ENCODE results near the gene STKLD1.

The STKLD1 gene

DNA sequence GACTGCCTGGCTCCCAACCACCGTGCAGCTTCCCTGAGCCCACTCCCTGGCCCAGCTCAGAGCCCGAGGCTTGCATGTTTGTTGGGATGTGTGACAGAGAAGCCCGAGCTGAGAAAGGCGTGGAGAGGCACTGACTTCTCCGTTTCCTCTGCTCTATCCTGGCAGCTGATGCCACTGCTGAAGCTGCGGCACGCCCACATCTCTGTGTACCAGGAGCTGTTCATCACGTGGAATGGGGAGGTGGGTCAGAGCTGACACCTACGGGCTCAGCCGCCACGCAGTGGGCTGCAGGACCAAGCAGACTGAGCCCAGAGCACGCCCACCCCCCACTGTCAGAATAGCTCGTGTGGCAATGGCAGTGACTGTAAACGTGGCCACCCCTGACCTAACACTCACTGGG, 9.3 kb downstream of the STKLD1 start:
- H3K9me3 ChIP-seq (ENCODE audit: control insufficient read depth, insufficient read depth, low read depth, low read length): no peaks in the 10 kb centered on the region
- CTCF ChIA-PET: no interaction called here
- no peak overlapping the region for H3K4me3 ChIP-seq (ENCODE audit: low read depth, low read length)
- H3K4me1 ChIP-seq (ENCODE audit: control insufficient read depth, insufficient read depth, low read length): no peaks in the 10 kb centered on the region
- TF ChIP-seq, protein P1, sequence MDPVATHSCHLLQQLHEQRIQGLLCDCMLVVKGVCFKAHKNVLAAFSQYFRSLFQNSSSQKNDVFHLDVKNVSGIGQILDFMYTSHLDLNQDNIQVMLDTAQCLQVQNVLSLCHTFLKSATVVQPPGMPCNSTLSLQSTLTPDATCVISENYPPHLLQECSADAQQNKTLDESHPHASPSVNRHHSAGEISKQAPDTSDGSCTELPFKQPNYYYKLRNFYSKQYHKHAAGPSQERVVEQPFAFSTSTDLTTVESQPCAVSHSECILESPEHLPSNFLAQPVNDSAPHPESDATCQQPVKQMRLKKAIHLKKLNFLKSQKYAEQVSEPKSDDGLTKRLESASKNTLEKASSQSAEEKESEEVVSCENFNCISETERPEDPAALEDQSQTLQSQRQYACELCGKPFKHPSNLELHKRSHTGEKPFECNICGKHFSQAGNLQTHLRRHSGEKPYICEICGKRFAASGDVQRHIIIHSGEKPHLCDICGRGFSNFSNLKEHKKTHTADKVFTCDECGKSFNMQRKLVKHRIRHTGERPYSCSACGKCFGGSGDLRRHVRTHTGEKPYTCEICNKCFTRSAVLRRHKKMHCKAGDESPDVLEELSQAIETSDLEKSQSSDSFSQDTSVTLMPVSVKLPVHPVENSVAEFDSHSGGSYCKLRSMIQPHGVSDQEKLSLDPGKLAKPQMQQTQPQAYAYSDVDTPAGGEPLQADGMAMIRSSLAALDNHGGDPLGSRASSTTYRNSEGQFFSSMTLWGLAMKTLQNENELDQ (tag by site-specific recombination; IDR thresholded peaks at IDR 0.05; ENCODE audit: low read depth): no peak
- TF ChIP-seq ZFHX2 (tag by site-specific recombination; conservative IDR thresholded peaks at IDR 0.05) (peak; percentile 76), EGR2 (tag by site-specific recombination; IDR thresholded peaks at IDR 0.05; ENCODE audit: low read depth) (peak; percentile 72)
- H3K27ac ChIP-seq (ENCODE audit: extremely low read depth, low read depth, low read length): no peak overlapping the region
- H3K36me3 ChIP-seq (ENCODE audit: control insufficient read depth in 2 of 2, insufficient read depth in 1 of 2, low read length in 2 of 2): no peaks in the 10 kb centered on the region
- POLR2A ChIA-PET: interaction anchor here (0.6 to 1.2 kb wide), 2 partner anchors 10 to 97 kb away, joined by 3 to 5 read pairs; no protein-coding TSS in a partner anchor

DNA sequence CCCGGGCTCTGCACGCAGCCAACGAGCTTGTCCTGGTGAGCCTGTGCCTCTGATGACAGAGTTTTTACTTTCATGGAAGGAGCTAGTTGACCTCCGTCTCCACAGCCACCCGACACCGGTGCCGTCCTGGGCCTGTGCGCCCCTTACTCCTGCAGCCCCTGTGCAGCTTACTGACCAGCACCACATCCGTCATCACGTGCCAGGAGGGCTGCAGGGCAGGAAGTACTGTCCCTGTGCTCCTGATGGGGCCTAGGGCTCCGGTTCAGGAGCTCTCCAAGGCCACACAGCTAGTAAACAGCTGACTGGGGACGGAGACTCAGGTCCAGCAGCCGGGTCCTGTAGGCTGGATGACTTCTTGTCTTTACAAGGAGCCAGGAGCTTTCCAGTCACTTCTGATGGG, 10.2 kb downstream of the STKLD1 start:
- no peaks in the 10 kb centered on the region for H3K36me3 ChIP-seq (ENCODE audit: control insufficient read depth in 2 of 2, insufficient read depth in 1 of 2, low read length in 2 of 2)
- CTCF ChIA-PET: interaction anchor here (0.6 to 1.2 kb wide), 2 partner anchors 11 to 608 kb away, joined by 3 to 4 read pairs; no protein-coding TSS in a partner anchor

DNA sequence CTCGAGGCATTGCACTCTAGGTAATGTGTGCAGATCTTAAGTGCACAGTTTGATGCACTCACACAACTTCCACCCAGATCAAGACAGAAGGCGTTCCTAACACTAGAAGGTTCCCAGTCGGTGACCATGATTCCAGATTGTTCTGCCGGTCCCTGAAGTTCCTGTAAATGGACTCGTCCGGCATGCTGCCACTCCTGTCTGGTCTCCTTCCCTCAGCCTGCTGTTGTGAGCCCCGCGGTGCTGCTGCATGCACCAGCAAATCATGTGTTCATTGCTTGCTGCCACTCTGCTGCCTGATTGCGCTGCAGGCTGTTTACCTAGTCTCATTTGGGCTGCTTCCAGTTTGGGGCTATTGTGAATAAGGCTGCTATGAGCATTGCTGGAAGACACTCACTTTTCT, 11.5 kb downstream of the STKLD1 start:
- POLR2A ChIA-PET: interaction anchor here (1.1 kb wide), 1 partner anchor 40 kb away, joined by 3 read pairs; the partner anchor contains the start of genes MED22 and RPL7A
- Histone ChIP-seq H3K4me1 (ENCODE audit: control insufficient read depth, insufficient read depth, low read length) (no peaks in the 10 kb centered on the region), H3K36me3 (ENCODE audit: control insufficient read depth in 2 of 2, insufficient read depth in 1 of 2, low read length in 2 of 2) (no peaks in the 10 kb centered on the region), H3K27ac (ENCODE audit: extremely low read depth, low read depth, low read length) (no peak overlapping the region), H3K9me3 (ENCODE audit: control insufficient read depth, insufficient read depth, low read depth, low read length) (no peaks in the 10 kb centered on the region), H3K4me3 (ENCODE audit: low read depth, low read length) (no peak overlapping the region)
- CTCF ChIA-PET: no interaction called here
- TF ChIP-seq, protein P2, sequence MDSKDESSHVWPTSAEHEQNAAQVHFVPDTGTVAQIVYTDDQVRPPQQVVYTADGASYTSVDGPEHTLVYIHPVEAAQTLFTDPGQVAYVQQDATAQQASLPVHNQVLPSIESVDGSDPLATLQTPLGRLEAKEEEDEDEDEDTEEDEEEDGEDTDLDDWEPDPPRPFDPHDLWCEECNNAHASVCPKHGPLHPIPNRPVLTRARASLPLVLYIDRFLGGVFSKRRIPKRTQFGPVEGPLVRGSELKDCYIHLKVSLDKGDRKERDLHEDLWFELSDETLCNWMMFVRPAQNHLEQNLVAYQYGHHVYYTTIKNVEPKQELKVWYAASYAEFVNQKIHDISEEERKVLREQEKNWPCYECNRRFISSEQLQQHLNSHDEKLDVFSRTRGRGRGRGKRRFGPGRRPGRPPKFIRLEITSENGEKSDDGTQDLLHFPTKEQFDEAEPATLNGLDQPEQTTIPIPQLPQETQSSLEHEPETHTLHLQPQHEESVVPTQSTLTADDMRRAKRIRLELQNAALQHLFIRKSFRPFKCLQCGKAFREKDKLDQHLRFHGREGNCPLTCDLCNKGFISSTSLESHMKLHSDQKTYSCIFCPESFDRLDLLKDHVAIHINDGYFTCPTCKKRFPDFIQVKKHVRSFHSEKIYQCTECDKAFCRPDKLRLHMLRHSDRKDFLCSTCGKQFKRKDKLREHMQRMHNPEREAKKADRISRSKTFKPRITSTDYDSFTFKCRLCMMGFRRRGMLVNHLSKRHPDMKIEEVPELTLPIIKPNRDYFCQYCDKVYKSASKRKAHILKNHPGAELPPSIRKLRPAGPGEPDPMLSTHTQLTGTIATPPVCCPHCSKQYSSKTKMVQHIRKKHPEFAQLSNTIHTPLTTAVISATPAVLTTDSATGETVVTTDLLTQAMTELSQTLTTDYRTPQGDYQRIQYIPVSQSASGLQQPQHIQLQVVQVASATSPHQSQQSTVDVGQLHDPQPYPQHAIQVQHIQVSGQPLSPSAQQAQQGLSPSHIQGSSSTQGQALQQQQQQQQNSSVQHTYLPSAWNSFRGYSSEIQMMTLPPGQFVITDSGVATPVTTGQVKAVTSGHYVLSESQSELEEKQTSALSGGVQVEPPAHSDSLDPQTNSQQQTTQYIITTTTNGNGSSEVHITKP (tag by site-specific recombination; IDR thresholded peaks at IDR 0.05): peak; percentile 65
- TF ChIP-seq, protein P3, sequence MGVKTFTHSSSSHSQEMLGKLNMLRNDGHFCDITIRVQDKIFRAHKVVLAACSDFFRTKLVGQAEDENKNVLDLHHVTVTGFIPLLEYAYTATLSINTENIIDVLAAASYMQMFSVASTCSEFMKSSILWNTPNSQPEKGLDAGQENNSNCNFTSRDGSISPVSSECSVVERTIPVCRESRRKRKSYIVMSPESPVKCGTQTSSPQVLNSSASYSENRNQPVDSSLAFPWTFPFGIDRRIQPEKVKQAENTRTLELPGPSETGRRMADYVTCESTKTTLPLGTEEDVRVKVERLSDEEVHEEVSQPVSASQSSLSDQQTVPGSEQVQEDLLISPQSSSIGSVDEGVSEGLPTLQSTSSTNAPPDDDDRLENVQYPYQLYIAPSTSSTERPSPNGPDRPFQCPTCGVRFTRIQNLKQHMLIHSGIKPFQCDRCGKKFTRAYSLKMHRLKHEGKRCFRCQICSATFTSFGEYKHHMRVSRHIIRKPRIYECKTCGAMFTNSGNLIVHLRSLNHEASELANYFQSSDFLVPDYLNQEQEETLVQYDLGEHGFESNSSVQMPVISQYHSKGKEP (tag by site-specific recombination; IDR thresholded peaks at IDR 0.05): peak; percentile 87; the same call in 1 of the 2 replicates
- no peak for TF ChIP-seq SETDB1 (IDR thresholded peaks at IDR 0.05; ENCODE audit: insufficient read length, low read length)
- no peak for TF ChIP-seq HOXD13 (CRISPR knock-in tag; IDR thresholded peaks at IDR 0.05; ENCODE audit: borderline replicate concordance)
- TF ChIP-seq, protein P4, sequence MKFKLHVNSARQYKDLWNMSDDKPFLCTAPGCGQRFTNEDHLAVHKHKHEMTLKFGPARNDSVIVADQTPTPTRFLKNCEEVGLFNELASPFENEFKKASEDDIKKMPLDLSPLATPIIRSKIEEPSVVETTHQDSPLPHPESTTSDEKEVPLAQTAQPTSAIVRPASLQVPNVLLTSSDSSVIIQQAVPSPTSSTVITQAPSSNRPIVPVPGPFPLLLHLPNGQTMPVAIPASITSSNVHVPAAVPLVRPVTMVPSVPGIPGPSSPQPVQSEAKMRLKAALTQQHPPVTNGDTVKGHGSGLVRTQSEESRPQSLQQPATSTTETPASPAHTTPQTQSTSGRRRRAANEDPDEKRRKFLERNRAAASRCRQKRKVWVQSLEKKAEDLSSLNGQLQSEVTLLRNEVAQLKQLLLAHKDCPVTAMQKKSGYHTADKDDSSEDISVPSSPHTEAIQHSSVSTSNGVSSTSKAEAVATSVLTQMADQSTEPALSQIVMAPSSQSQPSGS (tag by site-specific recombination; IDR thresholded peaks at IDR 0.05; ENCODE audit: low read depth): no peak

More for the DNA sequence above, 10.2 kb downstream of the STKLD1 start:
- no peak overlapping the region for H3K27ac ChIP-seq (ENCODE audit: extremely low read depth, low read depth, low read length)
- no peaks in the 10 kb centered on the region for H3K4me1 ChIP-seq (ENCODE audit: control insufficient read depth, insufficient read depth, low read length)
- TF ChIP-seq SP7 (tag by site-specific recombination; IDR thresholded peaks at IDR 0.05): no peak
- TF ChIP-seq, protein P5, sequence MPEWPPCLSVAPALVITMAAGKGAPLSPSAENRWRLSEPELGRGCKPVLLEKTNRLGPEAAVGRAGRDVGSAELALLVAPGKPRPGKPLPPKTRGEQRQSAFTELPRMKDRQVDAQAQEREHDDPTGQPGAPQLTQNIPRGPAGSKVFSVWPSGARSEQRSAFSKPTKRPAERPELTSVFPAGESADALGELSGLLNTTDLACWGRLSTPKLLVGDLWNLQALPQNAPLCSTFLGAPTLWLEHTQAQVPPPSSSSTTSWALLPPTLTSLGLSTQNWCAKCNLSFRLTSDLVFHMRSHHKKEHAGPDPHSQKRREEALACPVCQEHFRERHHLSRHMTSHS (tag by site-specific recombination; IDR thresholded peaks at IDR 0.05): no peak
- no peak for TF ChIP-seq ZNF776 (tag by site-specific recombination; IDR thresholded peaks at IDR 0.05; ENCODE audit: borderline replicate concordance)
- TF ChIP-seq, protein P6, sequence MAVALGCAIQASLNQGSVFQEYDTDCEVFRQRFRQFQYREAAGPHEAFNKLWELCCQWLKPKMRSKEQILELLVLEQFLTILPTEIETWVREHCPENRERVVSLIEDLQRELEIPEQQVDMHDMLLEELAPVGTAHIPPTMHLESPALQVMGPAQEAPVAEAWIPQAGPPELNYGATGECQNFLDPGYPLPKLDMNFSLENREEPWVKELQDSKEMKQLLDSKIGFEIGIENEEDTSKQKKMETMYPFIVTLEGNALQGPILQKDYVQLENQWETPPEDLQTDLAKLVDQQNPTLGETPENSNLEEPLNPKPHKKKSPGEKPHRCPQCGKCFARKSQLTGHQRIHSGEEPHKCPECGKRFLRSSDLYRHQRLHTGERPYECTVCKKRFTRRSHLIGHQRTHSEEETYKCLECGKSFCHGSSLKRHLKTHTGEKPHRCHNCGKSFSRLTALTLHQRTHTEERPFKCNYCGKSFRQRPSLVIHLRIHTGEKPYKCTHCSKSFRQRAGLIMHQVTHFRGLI (tag by site-specific recombination; IDR thresholded peaks at IDR 0.05): no peak
- TF ChIP-seq ZNF521 (tag by site-specific recombination; IDR thresholded peaks at IDR 0.05): no peak
- TF ChIP-seq ZNF138 (tag by site-specific recombination; IDR thresholded peaks at IDR 0.05; ENCODE audit: borderline replicate concordance): no peak
- TF ChIP-seq ZNF24 (tag by site-specific recombination; IDR thresholded peaks at IDR 0.05): no peak
- TF ChIP-seq ZSCAN18 (tag by site-specific recombination; IDR thresholded peaks at IDR 0.05): no peak
- TF ChIP-seq ZNF394 (tag by site-specific recombination; IDR thresholded peaks at IDR 0.05; ENCODE audit: borderline replicate concordance): no peak
- no peak for TF ChIP-seq ZNF747 (tag by site-specific recombination; IDR thresholded peaks at IDR 0.05)
- no peak for TF ChIP-seq ZNF132 (tag by site-specific recombination; IDR thresholded peaks at IDR 0.05; ENCODE audit: borderline replicate concordance)
- TF ChIP-seq ZNF473 (tag by site-specific recombination; IDR thresholded peaks at IDR 0.05): no peak
- POLR2A ChIA-PET: interaction anchor here (1.4 kb wide), 1 partner anchor 13 kb away, joined by 3 read pairs; no protein-coding TSS in a partner anchor
- no peak overlapping the region for H3K4me3 ChIP-seq (ENCODE audit: low read depth, low read length)
- no peaks in the 10 kb centered on the region for H3K9me3 ChIP-seq (ENCODE audit: control insufficient read depth, insufficient read depth, low read depth, low read length)
